ENCODE measurements around the gene BICD2. TPM values are rescaled to one million over a fixed set of nuclear protein-coding genes. Genes with fewer than 3 reads are reported as not detected.

Gene BICD2
- polyA plus RNA-seq, 1 donor from 2014 or later, result 22.4 TPM

- Histone ChIP-seq H4K20me1 (ENCODE audit: insufficient read depth) (no peaks in the 10 kb centered on the region), H3K27me3 (ENCODE audit: insufficient read depth, low read depth, low read length) (no peaks in the 10 kb centered on the region), H3K27ac (ENCODE audit: low read length) (no peak overlapping the region), H3K4me3 (ENCODE audit: low read length) (no peak overlapping the region), H3K9me3 (ENCODE audit: low read length) (no peaks in the 10 kb centered on the region), H3K79me2 (replicated peaks; ENCODE audit: insufficient read depth, low read length) (peaks cover 5% of the 10 kb centered on the region), H3K9me2 (ENCODE audit: insufficient read depth, low read length) (no peaks in the 10 kb centered on the region), H2AFZ (ENCODE audit: low read depth, low read length) (no peak overlapping the region), H3K9ac (ENCODE audit: low read length) (no peak overlapping the region), H3K4me2 (ENCODE audit: low read length) (no peak overlapping the region), H3K36me3 (ENCODE audit: insufficient read depth, low read length) (no peaks in the 10 kb centered on the region), H3F3A (ENCODE audit: insufficient read depth, low read length, poor library complexity, severe bottlenecking) (no peaks in the 10 kb centered on the region)
- TF ChIP-seq EZH2 (IDR thresholded peaks at IDR 0.05; ENCODE audit: borderline replicate concordance, insufficient read depth, low read length, poor library complexity, severe bottlenecking) (no peak), MXI1 (conservative IDR thresholded peaks at IDR 0.05; ENCODE audit: poor library complexity, severe bottlenecking) (no peak), SMC3 (conservative IDR thresholded peaks at IDR 0.05; ENCODE audit: poor library complexity) (no peak), EP300 (conservative IDR thresholded peaks at IDR 0.05; ENCODE audit: poor library complexity, severe bottlenecking) (no peak), REST (IDR thresholded peaks at IDR 0.05; ENCODE audit: borderline replicate concordance) (no peak)
Observed at GRCh38 chr9:92727716-92728700, 36.6 kb downstream of the BICD2 start.

- Histone ChIP-seq H3K4me2 (ENCODE audit: low read length) (no peak overlapping the region), H3K27me3 (ENCODE audit: insufficient read depth, low read depth, low read length) (no peaks in the 10 kb centered on the region), H3K4me3 (ENCODE audit: low read length) (no peak overlapping the region), H4K20me1 (ENCODE audit: insufficient read depth) (no peaks in the 10 kb centered on the region), H3K27ac (ENCODE audit: low read length) (no peak overlapping the region), H3K36me3 (ENCODE audit: insufficient read depth, low read length) (no peaks in the 10 kb centered on the region), H2AFZ (ENCODE audit: low read depth, low read length) (no peak overlapping the region), H3K9me3 (ENCODE audit: low read length) (no peaks in the 10 kb centered on the region), H3F3A (ENCODE audit: insufficient read depth, low read length, poor library complexity, severe bottlenecking) (no peaks in the 10 kb centered on the region), H3K9ac (ENCODE audit: low read length) (no peak overlapping the region), H3K79me2 (replicated peaks; ENCODE audit: insufficient read depth, low read length) (peaks cover 5% of the 10 kb centered on the region), H3K9me2 (ENCODE audit: insufficient read depth, low read length) (no peaks in the 10 kb centered on the region)
- TF ChIP-seq REST (IDR thresholded peaks at IDR 0.05; ENCODE audit: borderline replicate concordance) (no peak), MXI1 (conservative IDR thresholded peaks at IDR 0.05; ENCODE audit: poor library complexity, severe bottlenecking) (no peak), EZH2 (IDR thresholded peaks at IDR 0.05; ENCODE audit: borderline replicate concordance, insufficient read depth, low read length, poor library complexity, severe bottlenecking) (no peak), EP300 (conservative IDR thresholded peaks at IDR 0.05; ENCODE audit: poor library complexity, severe bottlenecking) (no peak), SMC3 (conservative IDR thresholded peaks at IDR 0.05; ENCODE audit: poor library complexity) (no peak), CTCF (IDR thresholded peaks at IDR 0.05; ENCODE audit: poor library complexity, severe bottlenecking) (no peak), TAF1 (IDR thresholded peaks at IDR 0.05; ENCODE audit: low read depth) (no peak), POLR2AphosphoS5 (IDR thresholded peaks at IDR 0.05) (no peak), RAD21 (conservative IDR thresholded peaks at IDR 0.05) (no peak)
Observed at GRCh38 chr9:92726971-92727715, 37.5 kb downstream of the BICD2 start.

All from neural cell (in vitro differentiated cells).